Liver (tissue), 9 donors: ENCODE results near the gene KIFC1. TPM values are rescaled to one million over a fixed set of nuclear protein-coding genes. Genes with fewer than 3 reads are reported as not detected.

ENCODE experiments used
- DNase-seq: peaks from one replicate; pipeline ENCODE4 v3.0.0-alpha.2; 2017; ENCODE audit warnings: low spot score
- H3K27ac ChIP-seq, 2 donors: one replicate each; pipeline ENCODE4 v1.7.0; 2013; ENCODE audit warnings: inconsistent platforms in 2 of 2, low read length in 2 of 2, control low read depth in 1 of 2, low read depth in 1 of 2, mild to moderate bottlenecking in 1 of 2
- H3K27me3 ChIP-seq, 4 donors: one replicate each; pipeline versions ENCODE4 v1.6.1 to v1.7.0; 2013; ENCODE audit warnings: low read length in 3 of 4, inconsistent platforms in 1 of 4, mild to moderate bottlenecking in 1 of 4, moderate library complexity in 1 of 4; ENCODE audit not compliant: control insufficient read depth in 4 of 4, insufficient read depth in 4 of 4
- H3K36me3 ChIP-seq, 4 donors: one replicate each; pipeline versions ENCODE4 v1.6.1 to v1.7.0; 2013; ENCODE audit warnings: low read length in 3 of 4, mild to moderate bottlenecking in 3 of 4, low read depth in 1 of 4, moderate library complexity in 1 of 4; ENCODE audit not compliant: control insufficient read depth in 4 of 4, insufficient read depth in 3 of 4
- H3K4me1 ChIP-seq, 4 donors: one replicate each; pipeline versions ENCODE4 v1.6.1 to v1.7.0; 2013; ENCODE audit warnings: low read length in 3 of 4, mild to moderate bottlenecking in 3 of 4, moderate library complexity in 1 of 4; ENCODE audit not compliant: control insufficient read depth in 4 of 4, insufficient read depth in 4 of 4
- H3K4me3 ChIP-seq, 3 donors: one replicate each; pipeline versions ENCODE4 v1.6.1 to v1.7.0; 2013; ENCODE audit warnings: low read length in 3 of 3, control low read depth in 1 of 3, low read depth in 1 of 3, mild to moderate bottlenecking in 1 of 3
- H3K9ac ChIP-seq, 2 donors: one replicate each; pipeline ENCODE4 v1.7.0; 2013; ENCODE audit warnings: low read length in 2 of 2, mild to moderate bottlenecking in 2 of 2, moderate library complexity in 2 of 2, control low read depth in 1 of 2, low read depth in 1 of 2
- H3K9me3 ChIP-seq, 4 donors: one replicate each; pipeline versions ENCODE4 v1.6.1 to v1.7.0; 2013; ENCODE audit warnings: low read length in 3 of 4; ENCODE audit not compliant: control insufficient read depth in 4 of 4
- ATF3 ChIP-seq: IDR thresholded peaks from 2 replicates; pipeline ENCODE4 v1.6.1; 2016; ENCODE audit warnings: antibody characterized with exemption
- EGR1 ChIP-seq, 2 donors: IDR thresholded peaks; 2 replicates each; pipeline ENCODE4 v1.6.1; 2016 to 2018; ENCODE audit warnings: antibody characterized with exemption in 2 of 2, low read depth in 2 of 2
- FOXA1 ChIP-seq: IDR thresholded peaks from 2 replicates; pipeline ENCODE4 v1.6.1; 2016; ENCODE audit warnings: antibody characterized with exemption
- FOXA2 ChIP-seq: IDR thresholded peaks from 2 replicates; pipeline ENCODE4 v1.6.1; 2016; ENCODE audit warnings: antibody characterized with exemption
- GABPA ChIP-seq, 2 donors: IDR thresholded peaks in 1 of 2; conservative IDR thresholded peaks in 1 of 2; 2 replicates each; pipeline ENCODE4 v1.6.1; 2016; ENCODE audit warnings: antibody characterized with exemption in 2 of 2, mild to moderate bottlenecking in 1 of 2, moderate library complexity in 1 of 2
- HNF4A ChIP-seq, 2 donors: conservative IDR thresholded peaks; 2 replicates each; pipeline ENCODE4 v1.6.1; 2016; ENCODE audit warnings: antibody characterized with exemption in 2 of 2, mild to moderate bottlenecking in 2 of 2
- JUND ChIP-seq, 2 donors: IDR thresholded peaks; 2 replicates each; pipeline ENCODE4 v1.6.1; 2016; ENCODE audit warnings: antibody characterized with exemption in 2 of 2
- NR2F2 ChIP-seq: IDR thresholded peaks from 2 replicates; pipeline ENCODE4 v1.6.1; 2016; ENCODE audit warnings: antibody characterized with exemption
- RAD21 ChIP-seq, 2 donors: IDR thresholded peaks; 2 replicates each; pipeline ENCODE4 v1.6.1; 2016; ENCODE audit warnings: antibody characterized with exemption in 2 of 2, mild to moderate bottlenecking in 2 of 2
- RXRA ChIP-seq, 2 donors: IDR thresholded peaks; 2 replicates each; pipeline ENCODE4 v1.6.1; 2017 to 2018; ENCODE audit warnings: antibody characterized with exemption in 2 of 2, mild to moderate bottlenecking in 1 of 2
- SP1 ChIP-seq: IDR thresholded peaks from 2 replicates; pipeline ENCODE4 v1.6.1; 2018; ENCODE audit warnings: antibody characterized with exemption, mild to moderate bottlenecking
- TAF1 ChIP-seq: conservative IDR thresholded peaks from 2 replicates; pipeline ENCODE4 v1.6.1; 2016; ENCODE audit warnings: antibody characterized with exemption, mild to moderate bottlenecking
- YY1 ChIP-seq: IDR thresholded peaks from 2 replicates; pipeline ENCODE4 v1.6.1; 2016; ENCODE audit warnings: antibody characterized with exemption, mild to moderate bottlenecking
- WGBS: extraction: QIAGEN DNeasy Blood & Tissue Kit; methylation state at CpG from one replicate; pipeline ENCODE4 v1.1.7; 2013; 5-methylcytosine and 5-hydroxymethylcytosine counted together
- polyA plus RNA-seq, 2 donors: library from polyadenylated mRNA; stranded (reverse) in 1 of 2; unstranded in 1 of 2; fragments of 200-250 nt in 1 of 2; fragments of >200 nt in 1 of 2; fragmentation: Nextera tagmentation in 1 of 2; extraction: Ambion mirVana in 1 of 2; gene quantifications; one replicate each; pipeline versions ENCODE4 v1.2.1 to v1.2.3, GENCODE V29; 2013 to 2015
- total RNA-seq, 2 donors: library from RNA; depleted of rRNA; stranded (reverse); fragments of >200 nt; gene quantifications; one replicate each; pipeline ENCODE4 v1.2.3, GENCODE V29; 2014
- TF ChIP-seq, protein P1 (sequence below): IDR thresholded peaks from 2 replicates; pipeline ENCODE4 v1.6.1; 2016; ENCODE audit warnings: antibody characterized with exemption
- TF ChIP-seq, protein P2 (sequence below): IDR thresholded peaks from 2 replicates; pipeline ENCODE4 v1.6.1; 2016; ENCODE audit warnings: antibody characterized with exemption, mild to moderate bottlenecking
- TF ChIP-seq, protein P3 (sequence below): fragments of 150-350 bp; IDR thresholded peaks from 2 replicates; pipeline ENCODE4 v1.5.1; 2017; ENCODE audit warnings: improper control_type of control experiment, low read depth, low read length; ENCODE audit not compliant: missing input control
- donor health status: healthy.
- donor health status: healthy.
- donor health status: healthy.
- donor health status: healthy.
- donor health status: healthy.

The KIFC1 gene
- total and polyA plus RNA-seq, 4 donors: 0.08 to 30.0 (median 1.3) TPM

DNA sequence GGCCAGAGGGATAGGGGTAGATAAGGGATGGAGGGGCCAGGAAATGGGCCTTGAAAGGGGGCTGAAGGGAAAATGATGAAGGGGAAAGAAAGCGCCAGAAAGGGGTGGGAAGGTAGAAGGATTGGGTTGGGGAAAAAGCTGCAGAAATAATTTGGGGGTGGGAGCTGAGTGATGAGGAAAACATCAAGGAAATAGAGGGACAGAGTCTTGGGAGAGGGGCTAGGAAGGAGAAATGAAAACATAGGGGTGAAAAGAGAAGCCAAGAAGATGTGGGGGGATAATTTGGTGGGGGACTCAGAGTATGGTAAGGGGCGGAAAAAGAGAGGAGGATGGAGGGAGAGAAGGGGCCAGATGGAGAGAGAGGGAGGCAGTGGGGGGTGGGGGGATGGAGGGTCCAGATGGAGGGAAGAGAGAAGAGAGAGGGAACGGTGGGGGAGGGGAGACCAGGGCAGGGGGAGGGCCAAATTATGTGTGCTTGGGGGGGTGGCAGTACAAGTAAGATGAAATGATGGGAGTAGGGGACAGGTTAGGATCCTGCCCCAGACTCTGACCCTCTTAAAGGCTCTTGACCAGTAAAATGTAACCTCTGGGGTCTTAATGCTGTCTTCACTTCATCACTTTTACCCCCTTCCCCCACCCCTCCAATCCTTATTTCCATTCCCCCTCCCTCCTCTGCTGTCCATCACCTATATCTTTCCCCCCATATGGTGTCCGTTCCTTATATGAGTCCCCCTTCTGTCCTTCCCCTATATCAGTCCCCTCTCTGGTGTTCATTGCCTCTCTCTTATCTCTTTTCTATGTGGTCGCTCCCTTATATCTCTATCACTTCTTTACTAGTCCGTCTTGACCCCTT lies 29.1 kb downstream of the KIFC1 start:
- Histone ChIP-seq H3K27me3 (no peaks in the 10 kb centered on the region), H3K4me3 (no peak overlapping the region), H3K9ac (no peak overlapping the region), H3K36me3 (peaks cover 0 to 2% (median under 1%) of the 10 kb centered on the region in 4 donors), H3K4me1 (peaks cover 14 to 32% (median 24%) of the 10 kb centered on the region in 4 donors), H3K27ac (no peak overlapping the region), H3K9me3 (no peaks in the 10 kb centered on the region)
- DNase-seq: no peak
- 65% methylated on average over 6 of the region's 6 CpGs for WGBS
- TF ChIP-seq HNF4A (conservative IDR thresholded peaks at IDR 0.05) (no peak), TAF1 (no peak), EGR1 (IDR thresholded peaks at IDR 0.05; ENCODE audit: low read depth in 2 of 2) (no peak), GABPA (IDR thresholded peaks at IDR 0.05 in 1 of 2, conservative IDR thresholded peaks at IDR 0.05 in 1 of 2) (no peak), ATF3 (no peak), SP1 (no peak), YY1 (no peak), JUND (IDR thresholded peaks at IDR 0.05) (no peak), FOXA1 (no peak), RXRA (IDR thresholded peaks at IDR 0.05) (no peak), FOXA2 (no peak), RAD21 (IDR thresholded peaks at IDR 0.05) (no peak), NR2F2 (no peak)
- TF ChIP-seq, protein P1, sequence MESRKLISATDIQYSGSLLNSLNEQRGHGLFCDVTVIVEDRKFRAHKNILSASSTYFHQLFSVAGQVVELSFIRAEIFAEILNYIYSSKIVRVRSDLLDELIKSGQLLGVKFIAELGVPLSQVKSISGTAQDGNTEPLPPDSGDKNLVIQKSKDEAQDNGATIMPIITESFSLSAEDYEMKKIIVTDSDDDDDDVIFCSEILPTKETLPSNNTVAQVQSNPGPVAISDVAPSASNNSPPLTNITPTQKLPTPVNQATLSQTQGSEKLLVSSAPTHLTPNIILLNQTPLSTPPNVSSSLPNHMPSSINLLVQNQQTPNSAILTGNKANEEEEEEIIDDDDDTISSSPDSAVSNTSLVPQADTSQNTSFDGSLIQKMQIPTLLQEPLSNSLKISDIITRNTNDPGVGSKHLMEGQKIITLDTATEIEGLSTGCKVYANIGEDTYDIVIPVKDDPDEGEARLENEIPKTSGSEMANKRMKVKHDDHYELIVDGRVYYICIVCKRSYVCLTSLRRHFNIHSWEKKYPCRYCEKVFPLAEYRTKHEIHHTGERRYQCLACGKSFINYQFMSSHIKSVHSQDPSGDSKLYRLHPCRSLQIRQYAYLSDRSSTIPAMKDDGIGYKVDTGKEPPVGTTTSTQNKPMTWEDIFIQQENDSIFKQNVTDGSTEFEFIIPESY: no peak
- TF ChIP-seq, protein P2, sequence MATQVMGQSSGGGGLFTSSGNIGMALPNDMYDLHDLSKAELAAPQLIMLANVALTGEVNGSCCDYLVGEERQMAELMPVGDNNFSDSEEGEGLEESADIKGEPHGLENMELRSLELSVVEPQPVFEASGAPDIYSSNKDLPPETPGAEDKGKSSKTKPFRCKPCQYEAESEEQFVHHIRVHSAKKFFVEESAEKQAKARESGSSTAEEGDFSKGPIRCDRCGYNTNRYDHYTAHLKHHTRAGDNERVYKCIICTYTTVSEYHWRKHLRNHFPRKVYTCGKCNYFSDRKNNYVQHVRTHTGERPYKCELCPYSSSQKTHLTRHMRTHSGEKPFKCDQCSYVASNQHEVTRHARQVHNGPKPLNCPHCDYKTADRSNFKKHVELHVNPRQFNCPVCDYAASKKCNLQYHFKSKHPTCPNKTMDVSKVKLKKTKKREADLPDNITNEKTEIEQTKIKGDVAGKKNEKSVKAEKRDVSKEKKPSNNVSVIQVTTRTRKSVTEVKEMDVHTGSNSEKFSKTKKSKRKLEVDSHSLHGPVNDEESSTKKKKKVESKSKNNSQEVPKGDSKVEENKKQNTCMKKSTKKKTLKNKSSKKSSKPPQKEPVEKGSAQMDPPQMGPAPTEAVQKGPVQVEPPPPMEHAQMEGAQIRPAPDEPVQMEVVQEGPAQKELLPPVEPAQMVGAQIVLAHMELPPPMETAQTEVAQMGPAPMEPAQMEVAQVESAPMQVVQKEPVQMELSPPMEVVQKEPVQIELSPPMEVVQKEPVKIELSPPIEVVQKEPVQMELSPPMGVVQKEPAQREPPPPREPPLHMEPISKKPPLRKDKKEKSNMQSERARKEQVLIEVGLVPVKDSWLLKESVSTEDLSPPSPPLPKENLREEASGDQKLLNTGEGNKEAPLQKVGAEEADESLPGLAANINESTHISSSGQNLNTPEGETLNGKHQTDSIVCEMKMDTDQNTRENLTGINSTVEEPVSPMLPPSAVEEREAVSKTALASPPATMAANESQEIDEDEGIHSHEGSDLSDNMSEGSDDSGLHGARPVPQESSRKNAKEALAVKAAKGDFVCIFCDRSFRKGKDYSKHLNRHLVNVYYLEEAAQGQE: no peak
- TF ChIP-seq, protein P3, sequence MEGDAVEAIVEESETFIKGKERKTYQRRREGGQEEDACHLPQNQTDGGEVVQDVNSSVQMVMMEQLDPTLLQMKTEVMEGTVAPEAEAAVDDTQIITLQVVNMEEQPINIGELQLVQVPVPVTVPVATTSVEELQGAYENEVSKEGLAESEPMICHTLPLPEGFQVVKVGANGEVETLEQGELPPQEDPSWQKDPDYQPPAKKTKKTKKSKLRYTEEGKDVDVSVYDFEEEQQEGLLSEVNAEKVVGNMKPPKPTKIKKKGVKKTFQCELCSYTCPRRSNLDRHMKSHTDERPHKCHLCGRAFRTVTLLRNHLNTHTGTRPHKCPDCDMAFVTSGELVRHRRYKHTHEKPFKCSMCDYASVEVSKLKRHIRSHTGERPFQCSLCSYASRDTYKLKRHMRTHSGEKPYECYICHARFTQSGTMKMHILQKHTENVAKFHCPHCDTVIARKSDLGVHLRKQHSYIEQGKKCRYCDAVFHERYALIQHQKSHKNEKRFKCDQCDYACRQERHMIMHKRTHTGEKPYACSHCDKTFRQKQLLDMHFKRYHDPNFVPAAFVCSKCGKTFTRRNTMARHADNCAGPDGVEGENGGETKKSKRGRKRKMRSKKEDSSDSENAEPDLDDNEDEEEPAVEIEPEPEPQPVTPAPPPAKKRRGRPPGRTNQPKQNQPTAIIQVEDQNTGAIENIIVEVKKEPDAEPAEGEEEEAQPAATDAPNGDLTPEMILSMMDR: no peak
